ENCODE measurements around the gene RYR3.

DNA sequence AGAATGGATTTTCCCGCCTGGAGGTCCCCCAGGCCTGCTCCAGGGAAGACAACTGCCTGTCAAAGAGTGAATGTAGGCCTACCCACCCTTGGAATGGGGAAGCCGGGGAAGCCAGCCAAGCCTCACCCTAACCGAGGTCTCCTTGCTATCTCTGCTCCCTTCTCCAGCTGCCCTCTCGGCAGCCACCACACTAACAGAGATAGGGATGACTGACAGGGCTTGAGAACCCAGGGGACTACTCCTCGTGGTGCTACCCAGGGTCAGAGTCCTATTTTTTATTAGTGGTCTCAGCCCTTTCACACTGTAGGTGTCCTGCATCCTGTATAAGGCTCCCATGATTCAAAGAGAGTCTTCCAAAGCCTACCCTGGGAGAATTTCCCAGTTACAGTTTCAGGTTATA, 496.9 kb downstream of the RYR3 start:
- TF ChIP-seq, protein P1, sequence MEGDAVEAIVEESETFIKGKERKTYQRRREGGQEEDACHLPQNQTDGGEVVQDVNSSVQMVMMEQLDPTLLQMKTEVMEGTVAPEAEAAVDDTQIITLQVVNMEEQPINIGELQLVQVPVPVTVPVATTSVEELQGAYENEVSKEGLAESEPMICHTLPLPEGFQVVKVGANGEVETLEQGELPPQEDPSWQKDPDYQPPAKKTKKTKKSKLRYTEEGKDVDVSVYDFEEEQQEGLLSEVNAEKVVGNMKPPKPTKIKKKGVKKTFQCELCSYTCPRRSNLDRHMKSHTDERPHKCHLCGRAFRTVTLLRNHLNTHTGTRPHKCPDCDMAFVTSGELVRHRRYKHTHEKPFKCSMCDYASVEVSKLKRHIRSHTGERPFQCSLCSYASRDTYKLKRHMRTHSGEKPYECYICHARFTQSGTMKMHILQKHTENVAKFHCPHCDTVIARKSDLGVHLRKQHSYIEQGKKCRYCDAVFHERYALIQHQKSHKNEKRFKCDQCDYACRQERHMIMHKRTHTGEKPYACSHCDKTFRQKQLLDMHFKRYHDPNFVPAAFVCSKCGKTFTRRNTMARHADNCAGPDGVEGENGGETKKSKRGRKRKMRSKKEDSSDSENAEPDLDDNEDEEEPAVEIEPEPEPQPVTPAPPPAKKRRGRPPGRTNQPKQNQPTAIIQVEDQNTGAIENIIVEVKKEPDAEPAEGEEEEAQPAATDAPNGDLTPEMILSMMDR (IDR thresholded peaks at IDR 0.05; ENCODE audit: low read depth, low read length) = no peak
- no peak for TF ChIP-seq EZH2phosphoT487 (IDR thresholded peaks at IDR 0.05; ENCODE audit: low read depth)

Data from OCI-LY3 (cell line).